GM18508 (cell line): ENCODE results near the gene SIRT5.

ENCODE experiments used
- ATAC-seq: cut with Tn5 transposase; IDR thresholded peaks from one replicate; pipeline ENCODE4 v1.9.1; 2021; ENCODE audit warnings: moderate number of reproducible peaks; ENCODE audit not compliant: insufficient read depth, unreplicated experiment

The SIRT5 gene

DNA sequence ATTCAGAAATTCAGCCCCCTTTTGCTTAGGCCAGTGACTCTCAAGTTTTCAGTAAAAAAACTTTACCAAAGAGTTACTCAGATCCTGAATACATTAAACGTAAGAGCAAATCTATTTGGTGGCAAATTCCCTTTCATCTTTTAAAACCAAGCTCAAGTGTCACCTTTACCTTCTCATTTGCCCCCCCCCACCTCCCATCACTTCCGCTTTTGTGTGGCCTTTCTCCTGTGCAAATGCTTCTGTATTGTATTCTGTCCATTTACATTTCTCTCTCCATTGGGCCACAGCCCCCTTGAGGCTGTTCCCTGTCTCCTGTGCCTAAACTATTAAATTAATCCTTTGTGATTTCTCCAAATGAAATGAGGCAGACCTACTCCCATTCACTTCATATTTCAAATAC is 42.7 kb downstream of the SIRT5 start:
- no peak for ATAC-seq

DNA sequence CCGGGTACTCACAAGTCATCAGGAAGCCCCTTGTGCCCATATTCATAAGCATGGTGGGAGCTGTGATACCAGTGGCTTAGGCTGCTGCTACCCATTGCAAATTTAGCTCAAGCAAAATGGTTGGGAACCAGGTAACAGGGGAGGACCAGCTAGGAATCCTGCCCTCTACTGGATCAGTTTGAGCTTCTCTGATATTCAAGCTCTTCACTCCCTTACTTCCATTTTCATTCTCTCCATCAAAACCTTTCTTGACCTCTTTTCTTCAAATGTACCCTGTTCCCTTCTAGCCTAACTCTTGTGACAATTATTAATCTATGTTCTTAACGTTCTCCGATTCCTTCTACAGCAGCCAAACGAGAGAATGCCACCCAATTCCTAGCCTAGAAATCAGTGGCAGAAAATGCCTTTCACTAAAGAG is 50.5 kb downstream of the SIRT5 start:
- no peak for ATAC-seq

GRCh38 chr6:13629459-13630116 is 55.2 kb downstream of the SIRT5 start:
- no peak for ATAC-seq

- ATAC-seq: no peak
These were observed 56.1 kb downstream of the SIRT5 start for GRCh38 chr6:13630499-13630898.

- ATAC-seq: no peak
These were observed 58.9 kb downstream of the SIRT5 start for GRCh38 chr6:13633343-13633742.

GRCh38 chr6:13635948-13636658 is 61.7 kb downstream of the SIRT5 start:
- ATAC-seq: no peak

- no peak for ATAC-seq
These were observed 63.6 kb downstream of the SIRT5 start for GRCh38 chr6:13638014-13638413.

DNA sequence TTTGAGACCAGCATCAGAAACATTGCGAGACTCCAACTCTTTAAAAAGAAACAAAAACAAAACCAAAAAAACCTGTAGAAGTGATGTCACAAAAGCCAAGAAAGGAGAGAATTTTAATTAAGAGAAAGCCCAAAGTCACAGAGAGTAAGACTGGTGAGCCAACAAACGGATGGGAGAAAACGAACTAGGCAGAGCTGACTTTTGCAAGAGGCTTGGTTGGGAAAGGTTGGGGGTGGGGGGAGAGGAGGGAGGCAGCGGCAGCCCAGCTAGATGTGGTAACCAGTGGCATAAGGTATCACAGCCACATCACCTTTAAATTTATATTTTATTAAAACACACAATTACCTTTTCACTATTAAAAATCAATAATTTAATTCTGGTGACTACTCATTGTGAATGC is 64.2 kb downstream of the SIRT5 start:
- ATAC-seq: no peak

DNA sequence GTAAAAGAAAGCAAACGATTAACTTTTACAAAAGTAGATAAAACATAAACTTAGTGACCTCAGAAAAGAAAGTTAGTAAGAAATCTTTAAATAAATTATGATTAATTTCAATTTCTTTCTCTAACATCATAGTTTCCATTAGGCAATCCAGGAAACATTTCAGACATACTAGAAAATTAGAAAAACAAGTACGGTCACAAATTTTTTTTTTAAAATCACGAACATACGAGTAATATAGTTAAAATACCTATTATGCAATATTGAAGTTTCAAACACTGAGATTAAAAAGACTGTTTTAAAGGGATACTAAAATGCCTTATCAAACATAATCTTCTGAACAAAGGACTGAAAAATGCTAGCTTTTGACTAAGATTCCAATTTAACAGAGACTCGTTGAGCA is 66.9 kb downstream of the SIRT5 start:
- ATAC-seq: no peak

DNA sequence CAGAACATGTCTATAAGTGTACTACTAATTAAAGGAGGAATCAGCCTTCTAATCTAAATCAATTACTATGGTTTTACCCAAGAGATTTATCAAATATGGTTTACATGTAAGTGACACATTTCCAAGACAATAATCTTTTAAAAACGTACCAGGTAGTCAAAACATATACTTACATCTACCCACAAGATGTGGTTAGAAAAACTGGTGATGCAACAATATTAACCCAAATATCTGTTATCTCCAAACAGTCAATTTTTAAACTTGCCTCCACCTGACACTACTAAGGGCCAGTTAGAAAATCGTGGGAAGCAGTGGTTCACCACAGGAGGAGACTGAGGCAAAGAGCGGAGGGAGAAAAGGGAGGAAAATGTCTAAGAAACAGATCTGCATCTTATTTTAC is 68.7 kb downstream of the SIRT5 start:
- ATAC-seq: no peak

- no peak for ATAC-seq
These were observed 74.4 kb downstream of the SIRT5 start for GRCh38 chr6:13648850-13649249.

DNA sequence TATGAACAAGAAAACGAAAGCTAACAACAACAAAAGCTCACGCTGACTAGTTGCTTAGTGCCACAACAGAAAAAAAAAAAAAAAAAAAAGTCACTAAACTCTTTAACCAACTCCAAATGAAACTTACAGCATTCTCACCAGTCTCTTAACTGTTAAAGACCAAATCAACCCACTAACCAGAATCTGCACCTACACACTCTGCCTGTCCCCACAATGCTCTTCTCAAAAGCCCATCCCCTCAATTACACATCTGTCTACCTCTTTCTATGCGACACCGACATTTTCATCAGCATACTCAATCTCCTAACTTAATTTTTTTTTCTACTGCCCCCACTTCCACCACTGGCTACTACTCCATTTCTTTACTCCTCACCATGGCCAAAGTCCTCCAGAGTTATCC is 75.0 kb downstream of the SIRT5 start:
- no peak for ATAC-seq

- no peak for ATAC-seq
These were observed 78.9 kb downstream of the SIRT5 start for GRCh38 chr6:13653296-13653695.

- no peak for ATAC-seq
These were observed 80.1 kb downstream of the SIRT5 start for GRCh38 chr6:13654496-13654895.

DNA sequence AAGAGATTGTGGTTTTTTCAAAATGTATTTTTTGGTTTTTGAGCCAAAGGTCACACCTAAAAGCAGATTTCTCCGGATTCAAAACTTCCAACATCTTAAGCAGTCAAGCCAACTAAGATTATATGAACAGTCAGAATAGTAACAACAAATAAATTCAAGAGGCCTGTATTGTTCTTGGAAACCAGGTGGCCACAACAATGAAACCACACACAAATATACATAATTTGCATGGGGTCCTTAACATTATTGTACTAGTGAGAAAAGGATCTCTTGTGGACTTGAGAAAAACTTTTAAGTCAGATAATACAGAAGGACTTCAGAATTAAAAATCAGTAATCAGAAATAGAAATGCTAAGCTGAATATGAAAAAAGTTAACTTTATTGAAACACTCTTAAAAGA is 81.3 kb downstream of the SIRT5 start:
- no peak for ATAC-seq

GRCh38 chr6:13660273-13660672 is 85.9 kb downstream of the SIRT5 start:
- no peak for ATAC-seq

- no peak for ATAC-seq
These were observed 86.5 kb downstream of the SIRT5 start for GRCh38 chr6:13660893-13661292.

- ATAC-seq: no peak
These were observed 87.2 kb downstream of the SIRT5 start for GRCh38 chr6:13661647-13662046.

DNA sequence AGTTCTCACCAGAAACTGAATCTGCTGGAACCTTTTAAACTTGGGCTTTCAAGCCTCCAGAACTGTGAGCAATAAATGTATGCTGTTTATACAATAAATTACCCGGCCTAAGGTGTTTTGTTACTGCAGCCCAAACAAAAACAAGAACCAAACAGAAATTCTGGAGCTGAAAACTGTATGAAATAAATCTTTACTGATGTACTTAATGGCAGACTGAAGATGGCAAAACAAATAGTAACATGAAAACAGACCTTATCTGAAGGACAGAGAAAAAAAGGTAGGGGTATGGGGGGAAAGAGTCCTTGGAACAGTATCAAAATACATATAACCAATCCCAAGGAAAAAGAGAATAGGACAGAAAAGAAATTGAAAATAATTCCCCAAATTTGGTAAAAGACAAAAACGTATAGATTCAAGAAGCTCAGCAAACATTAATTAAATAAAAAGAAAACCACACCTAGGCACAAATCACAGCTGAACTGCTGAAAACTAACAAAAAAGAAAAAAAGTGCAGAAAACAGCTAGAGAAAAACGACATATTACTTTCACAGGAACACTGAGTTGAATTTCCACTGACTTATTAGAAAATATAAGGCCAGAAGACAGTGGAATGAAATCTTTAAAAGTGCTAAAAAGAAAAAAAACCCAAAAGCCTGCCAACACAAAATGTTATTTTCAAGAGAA is 88.4 kb downstream of the SIRT5 start:
- ATAC-seq: no peak

DNA sequence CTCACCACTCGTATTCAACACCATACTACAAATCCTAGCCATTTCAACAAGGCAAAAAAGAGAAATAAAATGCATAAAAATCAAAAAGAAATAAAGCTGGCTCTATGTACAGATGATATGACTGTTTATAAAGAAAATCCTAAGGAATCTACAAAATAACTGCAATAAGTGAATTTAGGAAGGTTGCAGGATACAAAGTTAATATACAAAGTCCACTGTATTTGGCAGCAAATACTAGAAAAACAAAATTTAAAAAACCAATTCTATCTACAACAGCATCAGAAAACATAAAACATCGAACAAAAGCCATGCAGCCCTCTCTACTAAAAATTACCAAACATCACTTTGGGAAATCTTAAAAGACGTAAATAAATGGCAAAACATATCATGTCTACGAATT is 89.6 kb downstream of the SIRT5 start:
- ATAC-seq: no peak
